Neural crest cell (in vitro differentiated cells): ENCODE measurements around the gene GALNT11. TPM values are rescaled to one million over a fixed set of nuclear protein-coding genes. Genes with fewer than 3 reads are reported as not detected.
A peak's percentile ranks its signal among the peaks of the same experiment; 100 is the strongest.
"Not testable (repeated sequence)": the region's sequence is repeated elsewhere in the genome, so short reads cannot be mapped to it uniquely, and the experiment has no call there.

Experiments
- DNase-seq: peaks from one replicate; pipeline ENCODE4 v3.0.0; 2021; ENCODE audit warnings: low read depth, mixed read lengths, low spot score
- H3K27ac Mint-ChIP-seq: one replicate; pipeline ENCODE4 v1.8.0; 2021; ENCODE audit warnings: mild to moderate bottlenecking, mixed read lengths; ENCODE audit not compliant: unreplicated experiment
- H3K27me3 Mint-ChIP-seq: 2 replicates; pipeline ENCODE4 v1.8.0; 2021; ENCODE audit warnings: low read depth, mild to moderate bottlenecking, mixed read lengths
- H3K36me3 Mint-ChIP-seq: 2 replicates; pipeline ENCODE4 v1.8.0; 2021; ENCODE audit warnings: low read depth, mild to moderate bottlenecking, mixed read lengths
- H3K4me1 Mint-ChIP-seq: 2 replicates; pipeline ENCODE4 v1.8.0; 2021; ENCODE audit warnings: mixed read lengths
- H3K4me3 Mint-ChIP-seq: one replicate; pipeline ENCODE4 v1.8.0; 2021; ENCODE audit warnings: mild to moderate bottlenecking, mixed read lengths
- H3K9me3 Mint-ChIP-seq: 2 replicates; pipeline ENCODE4 v1.8.0; 2021; ENCODE audit warnings: mixed read lengths
- total RNA-seq: library from RNA; stranded (reverse); gene quantifications from 2 replicates; pipeline ENCODE4 v1.2.1, GENCODE V29; 2021
- TF ChIP-seq, protein P1 (sequence below): fragments of 200-600 bp; sonication (generic); conservative IDR thresholded peaks from 2 replicates; pipeline ENCODE4 v1.5.0; 2021; ENCODE audit warnings: antibody characterized with exemption, mild to moderate bottlenecking

The GALNT11 gene
- total RNA-seq, 1 donor from 2014 or later: 30.6 TPM

GRCh38 chr7:152065800-152066344 is 40.4 kb downstream of the GALNT11 start:
- peaks cover 27% of the 10 kb centered on the region for H3K9me3 Mint-ChIP-seq
- H3K27ac Mint-ChIP-seq, H3K4me3 Mint-ChIP-seq: not testable (repeated sequence)

GRCh38 chr7:152072421-152072820 is 46.9 kb downstream of the GALNT11 start:
- Mint-ChIP-seq H3K4me1 (peaks cover 32% of the 10 kb centered on the region), H3K27ac (peak overlapping the region; percentile 10), H3K9me3 (peaks cover 10% of the 10 kb centered on the region), H3K36me3 (peaks cover 17% of the 10 kb centered on the region), H3K4me3 (no peak overlapping the region), H3K27me3 (no peaks in the 10 kb centered on the region)
- TF ChIP-seq, protein P1, sequence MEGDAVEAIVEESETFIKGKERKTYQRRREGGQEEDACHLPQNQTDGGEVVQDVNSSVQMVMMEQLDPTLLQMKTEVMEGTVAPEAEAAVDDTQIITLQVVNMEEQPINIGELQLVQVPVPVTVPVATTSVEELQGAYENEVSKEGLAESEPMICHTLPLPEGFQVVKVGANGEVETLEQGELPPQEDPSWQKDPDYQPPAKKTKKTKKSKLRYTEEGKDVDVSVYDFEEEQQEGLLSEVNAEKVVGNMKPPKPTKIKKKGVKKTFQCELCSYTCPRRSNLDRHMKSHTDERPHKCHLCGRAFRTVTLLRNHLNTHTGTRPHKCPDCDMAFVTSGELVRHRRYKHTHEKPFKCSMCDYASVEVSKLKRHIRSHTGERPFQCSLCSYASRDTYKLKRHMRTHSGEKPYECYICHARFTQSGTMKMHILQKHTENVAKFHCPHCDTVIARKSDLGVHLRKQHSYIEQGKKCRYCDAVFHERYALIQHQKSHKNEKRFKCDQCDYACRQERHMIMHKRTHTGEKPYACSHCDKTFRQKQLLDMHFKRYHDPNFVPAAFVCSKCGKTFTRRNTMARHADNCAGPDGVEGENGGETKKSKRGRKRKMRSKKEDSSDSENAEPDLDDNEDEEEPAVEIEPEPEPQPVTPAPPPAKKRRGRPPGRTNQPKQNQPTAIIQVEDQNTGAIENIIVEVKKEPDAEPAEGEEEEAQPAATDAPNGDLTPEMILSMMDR: no peak
- DNase-seq: no peak

More at GRCh38 chr7:152065800-152066344, 40.4 kb downstream of the GALNT11 start:
- not testable (repeated sequence) for DNase-seq, H3K4me1 Mint-ChIP-seq, H3K27me3 Mint-ChIP-seq
- peaks cover 58% of the 10 kb centered on the region for H3K36me3 Mint-ChIP-seq

DNA sequence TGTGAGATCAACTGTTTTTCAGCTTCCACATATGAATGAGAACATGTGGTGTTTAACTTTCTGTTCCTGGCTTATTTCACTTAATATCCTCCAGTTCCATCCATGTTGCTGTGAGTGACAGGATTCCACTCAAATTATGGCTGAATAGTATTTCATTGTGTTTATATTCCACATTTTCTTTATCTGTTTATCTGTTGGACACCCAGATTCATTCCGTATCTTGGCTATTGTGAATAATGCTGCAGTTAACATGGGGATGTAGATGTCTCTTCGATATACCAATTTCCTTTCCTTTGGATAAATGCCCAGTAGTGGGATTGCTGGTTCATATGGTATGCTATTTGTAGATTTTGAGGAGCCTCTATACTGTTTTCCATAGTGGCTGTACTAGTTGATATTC is 47.9 kb downstream of the GALNT11 start:
- Mint-ChIP-seq H3K4me1 (peaks cover 28% of the 10 kb centered on the region), H3K27ac (no peak overlapping the region), H3K36me3 (peaks cover 11% of the 10 kb centered on the region), H3K9me3 (peaks cover 4% of the 10 kb centered on the region), H3K27me3 (no peaks in the 10 kb centered on the region), H3K4me3 (no peak overlapping the region)
- DNase-seq: no peak
- TF ChIP-seq, protein P1: no peak

- no peak overlapping the region for H3K27ac Mint-ChIP-seq
- H3K4me3 Mint-ChIP-seq: no peak overlapping the region
- peaks cover 10% of the 10 kb centered on the region for H3K36me3 Mint-ChIP-seq
- H3K4me1 Mint-ChIP-seq: peaks cover 37% of the 10 kb centered on the region
- no peaks in the 10 kb centered on the region for H3K27me3 Mint-ChIP-seq
- no peak for DNase-seq
- TF ChIP-seq, protein P1: no peak
- H3K9me3 Mint-ChIP-seq: peaks cover 4% of the 10 kb centered on the region
These were observed 49.2 kb downstream of the GALNT11 start for GRCh38 chr7:152074673-152075072.

DNA sequence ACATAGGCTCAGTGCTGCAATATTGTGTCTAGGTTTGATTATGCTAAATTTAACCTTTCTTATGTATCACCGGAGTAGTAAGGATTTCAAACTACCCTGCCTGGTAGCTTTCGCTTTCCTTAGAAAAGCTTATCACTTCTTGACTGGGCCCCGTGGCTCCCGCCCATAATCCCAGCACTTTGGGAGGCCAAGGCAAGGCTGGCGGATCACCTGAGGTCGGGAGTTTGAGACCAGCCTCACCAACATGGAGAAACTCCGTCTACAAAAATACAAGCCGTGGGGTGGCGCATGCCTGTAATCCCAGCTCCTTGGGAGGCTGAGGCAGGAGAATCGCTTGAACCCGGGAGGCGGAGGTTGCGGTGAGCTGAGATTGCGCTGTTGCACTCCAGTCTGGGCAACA is 49.9 kb downstream of the GALNT11 start:
- H3K36me3 Mint-ChIP-seq, DNase-seq, H3K27ac Mint-ChIP-seq, H3K4me3 Mint-ChIP-seq, H3K27me3 Mint-ChIP-seq, H3K9me3 Mint-ChIP-seq: not testable (repeated sequence)
- H3K4me1 Mint-ChIP-seq: peaks cover 37% of the 10 kb centered on the region

DNA sequence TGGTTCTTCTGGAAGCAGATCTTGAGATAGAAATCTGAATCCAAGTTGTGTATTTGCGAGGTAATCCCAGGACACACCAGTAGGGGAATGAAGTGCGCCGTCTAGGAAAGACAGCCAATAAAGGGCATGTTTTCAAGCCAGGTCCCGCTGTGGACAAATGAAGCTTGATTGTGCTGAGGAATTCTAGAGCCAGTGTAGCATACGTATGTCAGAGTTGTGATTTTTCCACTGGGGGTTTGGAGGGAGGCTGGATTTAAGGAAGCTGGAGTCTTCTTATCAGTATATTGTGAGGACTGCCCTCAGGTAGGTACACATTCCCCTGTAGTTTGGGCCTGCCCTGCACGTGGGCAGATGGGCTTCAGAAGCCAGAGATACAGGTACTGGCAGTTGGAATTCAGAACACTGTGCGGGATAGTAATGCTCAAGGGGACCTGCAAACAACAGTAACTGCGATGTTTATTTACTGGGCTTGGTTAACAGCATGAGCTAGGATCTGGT is 50.9 kb downstream of the GALNT11 start:
- peak; percentile 36 for DNase-seq
- Mint-ChIP-seq H3K27ac (no peak overlapping the region), H3K36me3 (peaks cover 6% of the 10 kb centered on the region), H3K9me3 (no peaks in the 10 kb centered on the region), H3K4me3 (no peak overlapping the region), H3K4me1 (peaks cover 43% of the 10 kb centered on the region), H3K27me3 (no peaks in the 10 kb centered on the region)
- TF ChIP-seq, protein P1: peak; percentile 58
